Right lobe of liver (tissue), 4 donors: ENCODE measurements around the gene TFIP11.

ENCODE experiments used
- POLR2A ChIP-seq: fragments of 450-650 bp; IDR thresholded peaks from one replicate; pipeline ENCODE4 v1.6.1; 2017; ENCODE audit warnings: antibody characterized with exemption, mild to moderate bottlenecking
- TF ChIP-seq, protein P1 (sequence below), 4 donors: fragments of 200-600 bp in 3 of 4; fragments of 450-650 bp in 1 of 4; IDR thresholded peaks; one replicate each; pipeline versions ENCODE4 v1.5.1 to v1.8.0; 2016 to 2022; ENCODE audit warnings: antibody characterized with exemption in 4 of 4, mild to moderate bottlenecking in 2 of 4
- donor health status: DM: no; HTN: no; CAD: no.
- donor health status: DM: no; HTN: no; CAD: no.
- donor health status: DM: no; HTN: yes; CAD: no.

DNA sequence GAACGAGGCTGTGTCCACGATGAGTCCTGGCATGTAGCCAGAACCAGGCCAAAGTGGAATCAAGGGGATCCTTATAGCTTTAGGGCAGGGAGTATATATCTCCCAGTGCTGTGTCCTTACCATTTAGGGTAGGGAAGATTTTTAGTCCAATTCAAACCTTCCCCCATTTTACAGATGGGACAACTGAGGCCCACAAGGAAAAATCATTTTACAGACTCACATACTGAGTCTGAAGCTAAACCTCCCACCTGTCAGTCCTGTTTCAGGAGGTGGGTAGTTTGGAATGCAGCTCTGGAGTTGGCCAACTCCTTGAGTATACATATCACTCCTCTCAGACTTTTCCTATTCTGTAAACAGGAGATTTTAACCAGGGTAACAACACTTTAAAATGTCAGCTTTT is 33.1 kb upstream of the TFIP11 start:
- TF ChIP-seq, protein P1, sequence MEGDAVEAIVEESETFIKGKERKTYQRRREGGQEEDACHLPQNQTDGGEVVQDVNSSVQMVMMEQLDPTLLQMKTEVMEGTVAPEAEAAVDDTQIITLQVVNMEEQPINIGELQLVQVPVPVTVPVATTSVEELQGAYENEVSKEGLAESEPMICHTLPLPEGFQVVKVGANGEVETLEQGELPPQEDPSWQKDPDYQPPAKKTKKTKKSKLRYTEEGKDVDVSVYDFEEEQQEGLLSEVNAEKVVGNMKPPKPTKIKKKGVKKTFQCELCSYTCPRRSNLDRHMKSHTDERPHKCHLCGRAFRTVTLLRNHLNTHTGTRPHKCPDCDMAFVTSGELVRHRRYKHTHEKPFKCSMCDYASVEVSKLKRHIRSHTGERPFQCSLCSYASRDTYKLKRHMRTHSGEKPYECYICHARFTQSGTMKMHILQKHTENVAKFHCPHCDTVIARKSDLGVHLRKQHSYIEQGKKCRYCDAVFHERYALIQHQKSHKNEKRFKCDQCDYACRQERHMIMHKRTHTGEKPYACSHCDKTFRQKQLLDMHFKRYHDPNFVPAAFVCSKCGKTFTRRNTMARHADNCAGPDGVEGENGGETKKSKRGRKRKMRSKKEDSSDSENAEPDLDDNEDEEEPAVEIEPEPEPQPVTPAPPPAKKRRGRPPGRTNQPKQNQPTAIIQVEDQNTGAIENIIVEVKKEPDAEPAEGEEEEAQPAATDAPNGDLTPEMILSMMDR (IDR thresholded peaks at IDR 0.05), result no peak
- TF ChIP-seq POLR2A, result no peak
